Neural progenitor cell (in vitro differentiated cells): Measurements from ENCODE around the gene RIPK3. TPM values are rescaled to one million over a fixed set of nuclear protein-coding genes. Genes with fewer than 3 reads are reported as not detected.

ENCODE experiments used
- DNase-seq: peaks from one replicate; pipeline ENCODE4 v3.0.0-alpha.2; 2016; ENCODE audit warnings: low spot score
- H2AFZ ChIP-seq: fragments of 200-600 bp; sonication (generic); replicated peaks from 2 replicates; pipeline ENCODE4 v1.6.1; 2016; ENCODE audit warnings: antibody characterized with exemption
- H3F3A ChIP-seq: fragments of 200-600 bp; sonication (generic); 2 replicates; pipeline ENCODE4 v1.6.1; 2016; ENCODE audit warnings: antibody characterized with exemption, low read depth
- H3K27ac ChIP-seq: fragments of 200-600 bp; sonication (generic); 2 replicates; pipeline ENCODE4 v1.5.1; 2016; ENCODE audit warnings: mild to moderate bottlenecking
- H3K27me3 ChIP-seq: fragments of 200-600 bp; sonication (generic); 2 replicates; pipeline ENCODE4 v1.6.1; 2016; ENCODE audit warnings: mild to moderate bottlenecking, moderate library complexity
- H3K36me3 ChIP-seq: fragments of 200-600 bp; sonication (generic); 2 replicates; pipeline ENCODE4 v1.5.1; 2016
- H3K4me1 ChIP-seq: fragments of 200-600 bp; sonication (generic); 2 replicates; pipeline ENCODE4 v1.6.1; 2016; ENCODE audit warnings: mixed run types
- H3K4me2 ChIP-seq: fragments of 200-600 bp; sonication (generic); 2 replicates; pipeline ENCODE4 v1.6.1; 2016
- H3K4me3 ChIP-seq: fragments of 200-600 bp; sonication (generic); 2 replicates; pipeline ENCODE4 v1.5.1; 2016
- H3K79me2 ChIP-seq: fragments of 200-600 bp; sonication (generic); 2 replicates; pipeline ENCODE4 v1.6.1; 2016; ENCODE audit warnings: low read depth
- H3K9ac ChIP-seq: fragments of 200-600 bp; sonication (generic); 2 replicates; pipeline ENCODE4 v1.6.1; 2016
- H3K9me3 ChIP-seq: fragments of 200-600 bp; sonication (generic); 2 replicates; pipeline ENCODE4 v1.5.1; 2016; ENCODE audit warnings: low read depth
- H4K20me1 ChIP-seq: fragments of 200-600 bp; sonication (generic); 2 replicates; pipeline ENCODE4 v1.6.1; 2016; ENCODE audit warnings: low read depth
- H3K27ac Mint-ChIP-seq: 3 replicates; pipeline ENCODE4 v1.8.0; 2021; ENCODE audit warnings: mixed read lengths
- H3K27me3 Mint-ChIP-seq: 2 replicates; pipeline ENCODE4 v1.8.0; 2022; ENCODE audit warnings: low read depth, mild to moderate bottlenecking, inconsistent platforms, moderate library complexity, mixed read lengths; ENCODE audit not compliant: insufficient read depth
- H3K36me3 Mint-ChIP-seq: 3 replicates; pipeline ENCODE4 v1.8.0; 2021; ENCODE audit warnings: mixed read lengths
- H3K4me1 Mint-ChIP-seq: 3 replicates; pipeline ENCODE4 v1.8.0; 2021; ENCODE audit warnings: mixed read lengths
- H3K4me3 Mint-ChIP-seq: 3 replicates; pipeline ENCODE4 v1.8.0; 2021; ENCODE audit warnings: mild to moderate bottlenecking, moderate library complexity, mixed read lengths
- H3K9me3 Mint-ChIP-seq: 3 replicates; pipeline ENCODE4 v1.8.0; 2020; ENCODE audit warnings: mixed read lengths
- CTCF ChIP-seq: fragments of 200-600 bp; sonication (generic); IDR thresholded peaks from 2 replicates; pipeline ENCODE4 v1.5.1; 2017; ENCODE audit warnings: antibody characterized with exemption, mild to moderate bottlenecking
- EZH2 ChIP-seq: fragments of 200-600 bp; sonication (generic); IDR thresholded peaks from 2 replicates; pipeline ENCODE4 v1.6.1; 2017; ENCODE audit warnings: antibody characterized with exemption, mild to moderate bottlenecking, moderate library complexity
- EZH2phosphoT487 ChIP-seq: fragments of 200-600 bp; sonication (generic); IDR thresholded peaks from 2 replicates; pipeline ENCODE4 v1.6.1; 2017; ENCODE audit warnings: antibody characterized with exemption
- total RNA-seq: library from RNA; depleted of rRNA; stranded (reverse); fragments of >200 nt; gene quantifications from 2 replicates; pipeline ENCODE4 v1.2.3, GENCODE V29; 2015; ENCODE audit warnings: low replicate concordance

RIPK3 gene
- total RNA-seq, 1 donor from 2014 or later, result not detected

- H3K27me3 Mint-ChIP-seq, result peaks cover 67% of the 10 kb centered on the region
- Histone ChIP-seq H3K27me3 (peaks cover 100% of the 10 kb centered on the region), H3F3A (no peaks in the 10 kb centered on the region), H4K20me1 (peaks cover 5% of the 10 kb centered on the region), H3K9ac (no peak overlapping the region), H3K4me1 (peaks cover 8% of the 10 kb centered on the region), H3K9me3 (no peaks in the 10 kb centered on the region), H3K27ac (no peak overlapping the region), H3K79me2 (no peaks in the 10 kb centered on the region), H3K4me3 (no peak overlapping the region), H3K4me2 (no peak overlapping the region), H3K36me3 (no peaks in the 10 kb centered on the region), H2AFZ (no peak overlapping the region)
- H3K36me3 Mint-ChIP-seq, result no peaks in the 10 kb centered on the region
- DNase-seq, result no peak
- H3K4me3 Mint-ChIP-seq, result no peak overlapping the region
- TF ChIP-seq CTCF (no peak), EZH2phosphoT487 (no peak), EZH2 (no peak)
- peaks cover 6% of the 10 kb centered on the region for H3K9me3 Mint-ChIP-seq
- no peaks in the 10 kb centered on the region for H3K4me1 Mint-ChIP-seq
- no peak overlapping the region for H3K27ac Mint-ChIP-seq
These were observed 815 bp upstream of the RIPK3 start for GRCh38 chr14:24340606-24341005.

- Mint-ChIP-seq H3K4me3 (no peak overlapping the region), H3K36me3 (no peaks in the 10 kb centered on the region), H3K9me3 (peaks cover 10% of the 10 kb centered on the region), H3K27ac (no peak overlapping the region), H3K27me3 (peaks cover 82% of the 10 kb centered on the region), H3K4me1 (peaks cover 7% of the 10 kb centered on the region)
- Histone ChIP-seq H3K27me3 (peaks cover 100% of the 10 kb centered on the region), H3K9me3 (no peaks in the 10 kb centered on the region), H3K4me3 (peak overlapping the region; percentile 43), H2AFZ (no peak overlapping the region), H3K36me3 (no peaks in the 10 kb centered on the region), H3K4me2 (peak overlapping the region; percentile 79), H3F3A (no peaks in the 10 kb centered on the region), H3K9ac (no peak overlapping the region), H3K79me2 (no peaks in the 10 kb centered on the region), H3K27ac (no peak overlapping the region), H3K4me1 (peaks cover 8% of the 10 kb centered on the region), H4K20me1 (peaks cover 5% of the 10 kb centered on the region)
- TF ChIP-seq EZH2 (no peak), CTCF (no peak), EZH2phosphoT487 (no peak)
- DNase-seq, result no peak
These were observed 948 bp downstream of the RIPK3 start for GRCh38 chr14:24338843-24339242.

- peaks cover 8% of the 10 kb centered on the region for H3K4me1 ChIP-seq
- H3F3A ChIP-seq, result peaks cover 6% of the 10 kb centered on the region
- peaks cover 100% of the 10 kb centered on the region for H3K27me3 ChIP-seq
- no peak for TF ChIP-seq CTCF
- TF ChIP-seq EZH2phosphoT487, result no peak
- no peak for TF ChIP-seq EZH2
- H3K9ac ChIP-seq, result no peak overlapping the region
- H4K20me1 ChIP-seq, result peaks cover 12% of the 10 kb centered on the region
- no peaks in the 10 kb centered on the region for H3K36me3 ChIP-seq
- H3K36me3 Mint-ChIP-seq, result no peaks in the 10 kb centered on the region
- H3K4me2 ChIP-seq, result no peak overlapping the region
- H3K9me3 Mint-ChIP-seq, result peaks cover 10% of the 10 kb centered on the region
- H3K79me2 ChIP-seq, result no peaks in the 10 kb centered on the region
- no peak overlapping the region for H3K27ac Mint-ChIP-seq
- no peaks in the 10 kb centered on the region for H3K9me3 ChIP-seq
- DNase-seq, result no peak
- H3K4me3 ChIP-seq, result no peak overlapping the region
- H3K4me1 Mint-ChIP-seq, result peaks cover 9% of the 10 kb centered on the region
- peak overlapping the region; percentile 25 for H3K4me3 Mint-ChIP-seq
- no peak overlapping the region for H3K27ac ChIP-seq
- H2AFZ ChIP-seq, result no peak overlapping the region
- peaks cover 88% of the 10 kb centered on the region for H3K27me3 Mint-ChIP-seq
These were observed 2.0 kb downstream of the RIPK3 start for GRCh38 chr14:24337824-24338175.
